HG03571 (cell line): ENCODE data around the gene KDM4B.

Experiments used
- ATAC-seq: cut with Tn5 transposase; IDR thresholded peaks from one replicate; pipeline ENCODE4 v1.9.1; 2021; ENCODE audit not compliant: unreplicated experiment

The KDM4B gene

GRCh38 chr19:5086230-5086629 lies 117.3 kb downstream of the KDM4B start:
- ATAC-seq = no peak

GRCh38 chr19:5086725-5087439 lies 118.0 kb downstream of the KDM4B start:
- no peak for ATAC-seq

GRCh38 chr19:5089283-5089682 lies 120.4 kb downstream of the KDM4B start:
- no peak for ATAC-seq

GRCh38 chr19:5090465-5091017 lies 121.6 kb downstream of the KDM4B start:
- ATAC-seq = no peak

GRCh38 chr19:5091018-5091683 lies 122.2 kb downstream of the KDM4B start:
- no peak for ATAC-seq

GRCh38 chr19:5091684-5092480 lies 123.0 kb downstream of the KDM4B start:
- no peak for ATAC-seq

- no peak for ATAC-seq
These were observed 123.5 kb downstream of the KDM4B start for GRCh38 chr19:5092481-5092843.

- ATAC-seq = no peak
These were observed 124.5 kb downstream of the KDM4B start for GRCh38 chr19:5093297-5093928.

- no peak for ATAC-seq
These were observed 125.2 kb downstream of the KDM4B start for GRCh38 chr19:5093948-5094718.

- no peak for ATAC-seq
These were observed 126.1 kb downstream of the KDM4B start for GRCh38 chr19:5094768-5095567.

GRCh38 chr19:5095568-5095850 lies 126.6 kb downstream of the KDM4B start:
- ATAC-seq = no peak

- no peak for ATAC-seq
These were observed 127.6 kb downstream of the KDM4B start for GRCh38 chr19:5096536-5096935.

GRCh38 chr19:5097331-5097930 lies 128.5 kb downstream of the KDM4B start:
- no peak for ATAC-seq

- no peak for ATAC-seq
These were observed 129.2 kb downstream of the KDM4B start for GRCh38 chr19:5097959-5098623.

GRCh38 chr19:5098646-5099045 lies 129.7 kb downstream of the KDM4B start:
- ATAC-seq = no peak

- no peak for ATAC-seq
These were observed 130.8 kb downstream of the KDM4B start for GRCh38 chr19:5099701-5100221.

- no peak for ATAC-seq
These were observed 133.0 kb downstream of the KDM4B start for GRCh38 chr19:5101871-5102270.

GRCh38 chr19:5102520-5102919 lies 133.6 kb downstream of the KDM4B start:
- ATAC-seq = no peak
